PC-9 (cell line): ENCODE results near the gene MICAL2. TPM values are rescaled to one million over a fixed set of nuclear protein-coding genes. Genes with fewer than 3 reads are reported as not detected.

Experiments used
- BruUV-seq: library from RNA; stranded (reverse); fragments of 400-500 nt; replicated peaks from 2 replicates; lab custom pipeline; 2021; lab: Mats Ljungman, UMichigan
- CTCF ChIA-PET: fragments of 300-600 bp; sonication (Branson Sonifier 250); formaldehyde crosslinking; loops from one replicate; lab custom pipeline; 2022; ENCODE audit warnings: antibody characterized with exemption; lab: Charles Lee
- POLR2A ChIA-PET: fragments of 300-600 bp; sonication (Branson Sonifier 250); formaldehyde crosslinking; loops from one replicate; lab custom pipeline; 2022; ENCODE audit warnings: antibody characterized with exemption; ENCODE audit not compliant: unreplicated experiment; lab: Charles Lee
- DNase-seq, 2 experiments: peaks; one replicate each; pipeline versions ENCODE4 v3.0.0 to v3.0.0-alpha.2; 2015 to 2022; ENCODE audit warnings: mixed read lengths in 1 of 2
- H2AFZ ChIP-seq: fragments of 200-600 bp; sonication (generic); 2 replicates; pipeline ENCODE4 v1.8.1; 2017; ENCODE audit warnings: antibody characterized with exemption
- H3F3A ChIP-seq: fragments of 200-600 bp; sonication (generic); 2 replicates; pipeline ENCODE4 v1.8.1; 2017; ENCODE audit warnings: antibody characterized with exemption, mild to moderate bottlenecking, low read depth; ENCODE audit not compliant: insufficient read depth
- H3K27ac ChIP-seq: fragments of 200-600 bp; sonication (generic); 2 replicates; pipeline ENCODE4 v1.6.1; 2016; ENCODE audit warnings: mixed run types
- H3K27me3 ChIP-seq: fragments of 200-600 bp; sonication (generic); 2 replicates; pipeline ENCODE4 v1.6.1; 2016; ENCODE audit warnings: low read depth, mixed run types; ENCODE audit not compliant: insufficient read depth
- H3K36me3 ChIP-seq: fragments of 200-600 bp; sonication (generic); 2 replicates; pipeline ENCODE4 v1.6.1; 2016; ENCODE audit warnings: low read depth, mixed run types
- H3K4me1 ChIP-seq: fragments of 200-600 bp; sonication (generic); replicated peaks from 2 replicates; pipeline ENCODE4 v1.6.1; 2016; ENCODE audit warnings: mixed run types; ENCODE audit not compliant: insufficient read depth
- H3K4me2 ChIP-seq: fragments of 200-600 bp; sonication (generic); 2 replicates; pipeline ENCODE4 v1.6.1; 2017; ENCODE audit warnings: mixed run types
- H3K4me3 ChIP-seq: fragments of 200-600 bp; sonication (generic); 2 replicates; pipeline ENCODE4 v1.6.1; 2016; ENCODE audit warnings: mixed run types
- H3K79me2 ChIP-seq: fragments of 200-600 bp; sonication (generic); 2 replicates; pipeline ENCODE4 v1.6.1; 2017; ENCODE audit warnings: low read depth, mixed run types
- H3K9me2 ChIP-seq: fragments of 200-600 bp; sonication (generic); 2 replicates; pipeline ENCODE4 v1.8.1; 2017; ENCODE audit warnings: mild to moderate bottlenecking; ENCODE audit not compliant: insufficient read depth
- H3K9me3 ChIP-seq: fragments of 200-600 bp; sonication (generic); 2 replicates; pipeline ENCODE4 v1.8.1; 2016; ENCODE audit warnings: low read depth; ENCODE audit not compliant: insufficient read depth
- H4K20me1 ChIP-seq: fragments of 200-600 bp; sonication (generic); 2 replicates; pipeline ENCODE4 v1.8.1; 2017; ENCODE audit not compliant: insufficient read depth
- EZH2 ChIP-seq: fragments of 200-600 bp; sonication (generic); IDR thresholded peaks from 2 replicates; pipeline ENCODE4 v1.8.0; 2017; ENCODE audit warnings: antibody characterized with exemption, low read depth
- intact Hi-C: fragments of 100-400 bp; cut with micrococcal nuclease; formaldehyde crosslinking; loops from one replicate; pipeline ENCODE4 v1.10.0; 2022; ENCODE audit not compliant: unreplicated experiment
- total RNA-seq: library from RNA; stranded (reverse); gene quantifications from 2 replicates; pipeline ENCODE4 v1.2.3, GENCODE V29; 2021
- TF ChIP-seq, protein P1 (sequence below): fragments of 200-600 bp; sonication (generic); conservative IDR thresholded peaks from 2 replicates; pipeline ENCODE4 v1.6.1; 2017; ENCODE audit warnings: mixed run types, antibody characterized with exemption, mild to moderate bottlenecking, moderate library complexity

MICAL2 gene
- total RNA-seq, 1 experiment from 2014 or later: 32.4 TPM

- intact Hi-C loops: no loop called here
- H3K9me3 ChIP-seq: no peaks in the 10 kb centered on the region
- BruUV-seq: no TSS peak
- no peak for DNase-seq
- H3F3A ChIP-seq: no peaks in the 10 kb centered on the region
- CTCF ChIA-PET: no interaction called here
- H3K4me2 ChIP-seq: no peak overlapping the region
- no peaks in the 10 kb centered on the region for H3K9me2 ChIP-seq
- no peaks in the 10 kb centered on the region for H3K27me3 ChIP-seq
- POLR2A ChIA-PET: no interaction called here
- no peaks in the 10 kb centered on the region for H3K36me3 ChIP-seq
- no peak overlapping the region for H3K4me3 ChIP-seq
- no peaks in the 10 kb centered on the region for H4K20me1 ChIP-seq
- no peaks in the 10 kb centered on the region for H3K79me2 ChIP-seq
- TF ChIP-seq EZH2: no peak
- TF ChIP-seq, protein P1, sequence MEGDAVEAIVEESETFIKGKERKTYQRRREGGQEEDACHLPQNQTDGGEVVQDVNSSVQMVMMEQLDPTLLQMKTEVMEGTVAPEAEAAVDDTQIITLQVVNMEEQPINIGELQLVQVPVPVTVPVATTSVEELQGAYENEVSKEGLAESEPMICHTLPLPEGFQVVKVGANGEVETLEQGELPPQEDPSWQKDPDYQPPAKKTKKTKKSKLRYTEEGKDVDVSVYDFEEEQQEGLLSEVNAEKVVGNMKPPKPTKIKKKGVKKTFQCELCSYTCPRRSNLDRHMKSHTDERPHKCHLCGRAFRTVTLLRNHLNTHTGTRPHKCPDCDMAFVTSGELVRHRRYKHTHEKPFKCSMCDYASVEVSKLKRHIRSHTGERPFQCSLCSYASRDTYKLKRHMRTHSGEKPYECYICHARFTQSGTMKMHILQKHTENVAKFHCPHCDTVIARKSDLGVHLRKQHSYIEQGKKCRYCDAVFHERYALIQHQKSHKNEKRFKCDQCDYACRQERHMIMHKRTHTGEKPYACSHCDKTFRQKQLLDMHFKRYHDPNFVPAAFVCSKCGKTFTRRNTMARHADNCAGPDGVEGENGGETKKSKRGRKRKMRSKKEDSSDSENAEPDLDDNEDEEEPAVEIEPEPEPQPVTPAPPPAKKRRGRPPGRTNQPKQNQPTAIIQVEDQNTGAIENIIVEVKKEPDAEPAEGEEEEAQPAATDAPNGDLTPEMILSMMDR: no peak
- peaks cover 15% of the 10 kb centered on the region for H3K4me1 ChIP-seq
- no peak overlapping the region for H2AFZ ChIP-seq
- H3K27ac ChIP-seq: no peak overlapping the region
Measured at GRCh38 chr11:12105471-12105870, 4.9 kb upstream of the MICAL2 start.

DNA sequence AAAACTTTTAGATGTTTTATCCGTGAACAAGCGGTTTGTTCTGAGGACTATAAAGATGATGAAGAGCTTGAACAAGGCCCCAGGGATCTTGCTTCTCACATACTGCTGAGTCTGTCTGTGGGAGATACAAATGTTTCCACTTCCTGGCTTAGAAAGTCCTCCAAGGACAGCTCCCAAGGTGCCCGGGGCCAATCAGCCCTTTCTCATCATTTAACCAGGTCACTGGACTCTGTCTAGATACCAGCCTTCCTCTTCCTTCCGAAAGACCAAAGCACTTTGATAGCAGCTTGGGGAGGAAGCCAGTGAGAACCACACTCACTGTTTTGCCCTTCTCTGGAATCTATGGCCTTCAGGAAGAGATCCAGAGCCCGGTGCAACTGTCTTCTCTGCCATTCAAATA lies 4.3 kb upstream of the MICAL2 start:
- Histone ChIP-seq H3K4me3 (no peak overlapping the region), H4K20me1 (no peaks in the 10 kb centered on the region), H3K4me2 (no peak overlapping the region), H3K27me3 (no peaks in the 10 kb centered on the region), H3K36me3 (no peaks in the 10 kb centered on the region), H3K9me2 (no peaks in the 10 kb centered on the region), H3K27ac (no peak overlapping the region), H3K4me1 (peaks cover 15% of the 10 kb centered on the region), H3K9me3 (no peaks in the 10 kb centered on the region), H3K79me2 (peaks cover 3% of the 10 kb centered on the region), H3F3A (no peaks in the 10 kb centered on the region), H2AFZ (no peak overlapping the region)
- POLR2A ChIA-PET: no interaction called here
- intact Hi-C loops: no loop called here
- BruUV-seq: no TSS peak
- TF ChIP-seq, protein P1: no peak
- CTCF ChIA-PET: no interaction called here
- DNase-seq: no peak

GRCh38 chr11:12106501-12106900 lies 3.9 kb upstream of the MICAL2 start:
- no peaks in the 10 kb centered on the region for H3K9me2 ChIP-seq
- CTCF ChIA-PET: no interaction called here
- intact Hi-C loops: no loop called here
- peaks cover 7% of the 10 kb centered on the region for H3K79me2 ChIP-seq
- no peak overlapping the region for H2AFZ ChIP-seq
- no peak overlapping the region for H3K27ac ChIP-seq
- no peak overlapping the region for H3K4me3 ChIP-seq
- DNase-seq: no peak
- no peaks in the 10 kb centered on the region for H3F3A ChIP-seq
- no peak overlapping the region for H3K4me2 ChIP-seq
- POLR2A ChIA-PET: no interaction called here
- H3K27me3 ChIP-seq: no peaks in the 10 kb centered on the region
- no TSS peak for BruUV-seq
- no peaks in the 10 kb centered on the region for H3K9me3 ChIP-seq
- no peaks in the 10 kb centered on the region for H3K36me3 ChIP-seq
- TF ChIP-seq, protein P1: no peak
- TF ChIP-seq EZH2: no peak
- H3K4me1 ChIP-seq: peaks cover 15% of the 10 kb centered on the region
- no peaks in the 10 kb centered on the region for H4K20me1 ChIP-seq
